B cell (primary cell): ENCODE measurements around the gene POLR1C. TPM values are rescaled to one million over a fixed set of nuclear protein-coding genes. Genes with fewer than 3 reads are reported as not detected.

ENCODE experiments used
- ATAC-seq: fragments of 200-7000 bp; cut with Tn5 transposase; one replicate; pipeline ENCODE4 v1.10.0; 2021; ENCODE audit warnings: low read depth, mild to moderate bottlenecking, moderate number of reproducible peaks, moderate library complexity
- CTCF ChIA-PET: fragments of 350-600 bp; sonication (Branson Sonifier 250); formaldehyde crosslinking; loops from one replicate; lab custom pipeline; 2021; ENCODE audit warnings: antibody characterized with exemption, inconsistent platforms; lab: Charles Lee
- POLR2A ChIA-PET: fragments of 350-600 bp; sonication (Branson Sonifier 250); formaldehyde crosslinking; loops from one replicate; lab custom pipeline; 2021; ENCODE audit warnings: antibody characterized with exemption; lab: Charles Lee
- DNase-seq: peaks from one replicate; pipeline ENCODE4 v3.0.0; 2013
- H2AFZ ChIP-seq: 2 replicates; pipeline ENCODE4 v1.6.1; 2012; ENCODE audit warnings: mild to moderate bottlenecking, low read depth, low read length; ENCODE audit not compliant: insufficient read depth, poor library complexity, severe bottlenecking
- H3K27ac ChIP-seq, 2 donors: 1 replicate in 1 of 2; 2 replicates in 1 of 2; pipeline ENCODE4 v1.5.1; 2012 to 2013; ENCODE audit warnings: low read length in 2 of 2, mild to moderate bottlenecking in 2 of 2, moderate library complexity in 1 of 2
- H3K27me3 ChIP-seq, 4 experiments: fragments of 200-600 bp in 1 of 4; sonication (generic) in 1 of 4; replicated peaks in 1 of 4; 1 replicate in 2 of 4; 2 replicates in 2 of 4; pipeline versions ENCODE4 v1.6.1 to v1.7.0; 2013 to 2016; ENCODE audit warnings: low read length in 3 of 4, mild to moderate bottlenecking in 2 of 4, mixed read lengths in 1 of 4, moderate library complexity in 1 of 4; ENCODE audit not compliant: insufficient read depth in 4 of 4, control insufficient read depth in 3 of 4; ENCODE audit errors: control extremely low read depth in 1 of 4
- H3K36me3 ChIP-seq, 2 experiments: replicated peaks in 1 of 2; 1 replicate in 1 of 2; 2 replicates in 1 of 2; pipeline versions ENCODE4 v1.6.1 to v1.7.1; 2013; ENCODE audit warnings: low read length in 1 of 2; ENCODE audit not compliant: insufficient read depth in 2 of 2, control insufficient read depth in 1 of 2; ENCODE audit errors: control extremely low read depth in 1 of 2, extremely low read depth in 1 of 2
- H3K4me1 ChIP-seq, 2 donors: fragments of 200-600 bp in 1 of 2; sonication (generic) in 1 of 2; 1 replicate in 1 of 2; 2 replicates in 1 of 2; pipeline versions ENCODE4 v1.5.1 to v1.6.1; 2013 to 2017; ENCODE audit warnings: low read length in 2 of 2; ENCODE audit not compliant: control insufficient read depth in 2 of 2, insufficient read depth in 2 of 2
- H3K4me2 ChIP-seq: replicated peaks from 2 replicates; pipeline ENCODE3; 2012; ENCODE audit warnings: mild to moderate bottlenecking, low read depth, low read length; ENCODE audit not compliant: poor library complexity, severe bottlenecking
- H3K4me3 ChIP-seq, 5 experiments: fragments of 200-600 bp in 1 of 5; sonication (generic) in 1 of 5; 1 replicate in 3 of 5; 2 replicates in 2 of 5; pipeline versions ENCODE4 v1.5.1 to v1.7.0; 2011 to 2016; ENCODE audit warnings: low read length in 4 of 5, mild to moderate bottlenecking in 4 of 5, low read depth in 2 of 5, control low read depth in 1 of 5, moderate library complexity in 1 of 5; ENCODE audit not compliant: insufficient read depth in 1 of 5; ENCODE audit errors: control extremely low read depth in 1 of 5, extremely low read depth in 1 of 5
- H3K79me2 ChIP-seq: fragments of 200-600 bp; sonication (generic); one replicate; pipeline ENCODE4 v1.6.0; 2016; ENCODE audit warnings: low read length; ENCODE audit not compliant: control insufficient read depth, insufficient read depth
- H3K9ac ChIP-seq: fragments of 200-600 bp; sonication (generic); 2 replicates; pipeline ENCODE4 v1.6.1; 2017; ENCODE audit warnings: mild to moderate bottlenecking, low read length, moderate library complexity
- H3K9me3 ChIP-seq, 3 donors: one replicate each; pipeline versions ENCODE4 v1.6.1 to v1.7.1; 2013; ENCODE audit warnings: low read length in 2 of 3; ENCODE audit not compliant: control insufficient read depth in 2 of 3, insufficient read depth in 1 of 3; ENCODE audit errors: control extremely low read depth in 1 of 3
- H4K20me1 ChIP-seq: 2 replicates; pipeline ENCODE4 v1.6.0; 2012; ENCODE audit warnings: mild to moderate bottlenecking, low read length; ENCODE audit not compliant: insufficient read depth, control insufficient read depth, poor library complexity, severe bottlenecking
- H3K27ac Mint-ChIP-seq: one replicate; pipeline ENCODE4 v1.8.0; 2021; ENCODE audit warnings: mixed read lengths
- H3K27me3 Mint-ChIP-seq: one replicate; pipeline ENCODE4 v1.8.0; 2021; ENCODE audit warnings: mixed read lengths
- H3K4me1 Mint-ChIP-seq: one replicate; pipeline ENCODE4 v1.8.0; 2021; ENCODE audit warnings: mixed read lengths
- H3K4me3 Mint-ChIP-seq: one replicate; pipeline ENCODE4 v1.8.0; 2021; ENCODE audit warnings: mixed read lengths
- H3K9me3 Mint-ChIP-seq: one replicate; pipeline ENCODE4 v1.8.0; 2022; ENCODE audit warnings: mixed read lengths; ENCODE audit not compliant: insufficient read depth
- EZH2 ChIP-seq: IDR thresholded peaks from 2 replicates; pipeline ENCODE4 v1.6.1; 2012; ENCODE audit warnings: borderline replicate concordance, low read depth, mild to moderate bottlenecking, moderate library complexity, low read length; ENCODE audit not compliant: insufficient read depth, poor library complexity, severe bottlenecking
- WGBS: methylation state at CpG from one replicate; pipeline ENCODE4 v1.1.5; 2013; ENCODE audit warnings: missing lambda C conversion rate; ENCODE audit not compliant: insufficient coverage; 5-methylcytosine and 5-hydroxymethylcytosine counted together
- intact Hi-C: fragments of 100-400 bp; cut with micrococcal nuclease; formaldehyde crosslinking; loops from one replicate; pipeline ENCODE4 v1.10.0; 2022
- polyA plus RNA-seq: library from polyadenylated mRNA; depleted of rRNA; stranded (reverse); fragments of >200 nt; gene quantifications from 2 replicates; pipeline ENCODE4 v1.2.3, GENCODE V29; 2012
- total RNA-seq, 2 donors: library from RNA; stranded (reverse); fragments of 120-200 nt in 1 of 2; gene quantifications; 1 replicate in 1 of 2; 2 replicates in 1 of 2; pipeline versions ENCODE4 v1.2.3 to v1.2.4, GENCODE V29; 2013 to 2022
- TF ChIP-seq, protein P1 (sequence below): fragments of 200-600 bp; IDR thresholded peaks from one replicate; pipeline ENCODE4 v1.8.0; 2022; ENCODE audit warnings: antibody characterized with exemption, mild to moderate bottlenecking

The POLR1C gene
- total and polyA plus RNA-seq, 2 donors (not counting 1 experiment from before 2014, with no cell fraction given), result 21.4 to 43.3 TPM

DNA sequence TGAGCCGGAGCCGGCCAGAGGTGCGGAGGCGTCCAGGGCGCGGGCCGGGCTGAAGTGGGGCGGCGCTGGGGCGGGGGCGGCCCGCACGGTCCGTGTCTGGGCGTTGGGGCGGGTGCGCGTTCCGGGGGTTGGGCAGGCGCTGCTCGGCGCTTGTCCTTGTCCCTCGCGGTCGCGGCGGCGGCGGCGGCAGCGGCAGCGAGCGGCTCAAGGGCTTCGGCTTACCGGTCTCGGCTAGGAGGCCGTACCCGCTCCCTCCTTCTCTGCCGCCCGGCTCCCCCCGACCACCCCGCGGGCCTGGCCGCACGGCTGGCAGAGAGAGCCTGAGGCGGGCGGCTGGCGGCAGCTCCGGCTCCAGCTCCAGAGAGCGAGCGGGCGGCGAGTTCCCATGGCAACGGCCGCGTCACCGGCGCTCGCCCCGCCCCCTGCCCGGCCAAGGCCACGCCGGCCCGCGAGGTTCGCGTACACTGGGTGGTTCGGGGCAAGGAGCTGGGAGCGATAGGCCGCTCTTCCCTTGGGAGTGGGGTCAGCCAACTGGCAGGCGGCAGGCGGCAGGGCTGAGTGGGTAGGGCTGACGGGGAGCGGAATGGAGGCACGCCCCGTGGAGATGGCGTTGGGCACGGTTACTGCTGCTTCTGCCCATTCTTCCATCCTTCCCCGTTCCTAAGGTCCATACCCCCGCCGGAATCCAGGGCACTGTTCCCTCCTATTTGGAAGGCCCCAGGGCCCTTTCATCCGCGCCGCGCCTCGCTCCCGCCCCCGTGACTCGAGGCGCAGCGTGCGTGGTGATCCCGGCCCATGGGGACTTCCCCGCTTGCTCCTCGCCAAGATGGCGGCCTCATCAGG lies 6.7 kb upstream of the POLR1C start, which contains the start of gene LRRC73:
TSS of gene LRRC73 (minus strand) at position 363 of the 843 bp plus-strand sequence. CDS start 561 bp downstream, outside the sequence.
- peaks cover 42% of the 10 kb centered on the region for H3K4me1 Mint-ChIP-seq
- H3K9me3 Mint-ChIP-seq, result no peaks in the 10 kb centered on the region
- Histone ChIP-seq H3K4me1 (peaks cover 27 to 35% of the 10 kb centered on the region in 2 donors), H3K4me2 (peak within 1 kb of the TSS; percentile 97), H3K9ac (peak within 1 kb of the TSS; percentile 70), H4K20me1 (peaks cover 28% of the 10 kb centered on the region), H3K9me3 (peaks cover 0 to 3% (median 0%) of the 10 kb centered on the region in 3 donors), H3K27ac (peak within 1 kb of the TSS in 1 of 2 donors; percentile 40), H3K79me2 (peaks cover 6% of the 10 kb centered on the region), H3K4me3 (peak within 1 kb of the TSS in 4 of 5 experiments; percentile 26 to 74 (median 56)), H3K36me3 (peaks cover 0 to 36% of the 10 kb centered on the region in 2 experiments), H2AFZ (peak within 1 kb of the TSS; percentile 74), H3K27me3 (peaks cover 0 to 20% (median 8%) of the 10 kb centered on the region in 4 experiments)
- peak within 1 kb of the TSS; percentile 98 for H3K4me3 Mint-ChIP-seq
- TF ChIP-seq EZH2, result peak; percentile 61
- TF ChIP-seq, protein P1, sequence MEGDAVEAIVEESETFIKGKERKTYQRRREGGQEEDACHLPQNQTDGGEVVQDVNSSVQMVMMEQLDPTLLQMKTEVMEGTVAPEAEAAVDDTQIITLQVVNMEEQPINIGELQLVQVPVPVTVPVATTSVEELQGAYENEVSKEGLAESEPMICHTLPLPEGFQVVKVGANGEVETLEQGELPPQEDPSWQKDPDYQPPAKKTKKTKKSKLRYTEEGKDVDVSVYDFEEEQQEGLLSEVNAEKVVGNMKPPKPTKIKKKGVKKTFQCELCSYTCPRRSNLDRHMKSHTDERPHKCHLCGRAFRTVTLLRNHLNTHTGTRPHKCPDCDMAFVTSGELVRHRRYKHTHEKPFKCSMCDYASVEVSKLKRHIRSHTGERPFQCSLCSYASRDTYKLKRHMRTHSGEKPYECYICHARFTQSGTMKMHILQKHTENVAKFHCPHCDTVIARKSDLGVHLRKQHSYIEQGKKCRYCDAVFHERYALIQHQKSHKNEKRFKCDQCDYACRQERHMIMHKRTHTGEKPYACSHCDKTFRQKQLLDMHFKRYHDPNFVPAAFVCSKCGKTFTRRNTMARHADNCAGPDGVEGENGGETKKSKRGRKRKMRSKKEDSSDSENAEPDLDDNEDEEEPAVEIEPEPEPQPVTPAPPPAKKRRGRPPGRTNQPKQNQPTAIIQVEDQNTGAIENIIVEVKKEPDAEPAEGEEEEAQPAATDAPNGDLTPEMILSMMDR, result no peak
- ATAC-seq, result peak; percentile 77
- peaks cover 10% of the 10 kb centered on the region for H3K27me3 Mint-ChIP-seq
- intact Hi-C loops, result loop anchor here (1.0 to 10.0 kb wide), 5 partner anchors 33 to 608 kb away; partner anchors contain the start of genes CNPY3 and TJAP1
- H3K27ac Mint-ChIP-seq, result peak within 1 kb of the TSS; percentile 88
- WGBS, result 16% methylated on average over 96 of the region's 96 CpGs
- DNase-seq, result peak; percentile 91
- ChIA-PET POLR2A (interaction anchor here (0.6 to 1.7 kb wide), 4 partner anchors 14 to 728 kb away, joined by 3 to 6 read pairs (median 4); partner anchors contain the start of gene BICRAL), CTCF (interaction anchor here (0.8 to 1.8 kb wide), 4 partner anchors 9 to 531 kb away, joined by 3 to 11 read pairs (median 4); no protein-coding TSS in a partner anchor)
